Renal pelvis (tissue), 3 donors: Measurements from ENCODE around the gene VSIG1. TPM values are rescaled to one million over a fixed set of nuclear protein-coding genes. Genes with fewer than 3 reads are reported as not detected.

Experiments used
- polyA plus RNA-seq, 3 donors: library from polyadenylated mRNA; unstranded; fragments of 120-200 nt; gene quantifications; one replicate each; pipeline ENCODE4 v1.2.1, GENCODE V29; 2013; ENCODE audit not compliant: insufficient read length in 3 of 3

The VSIG1 gene
- polyA plus RNA-seq, 3 donors = 0.70 to 1.0 (median 0.85) TPM

Other genes with a start within 250 kb of the VSIG1 start
- gene MID2, start 219.2 kb upstream of the VSIG1 start, polyA plus RNA-seq = 10 to 100 TPM; 10.9 to 12.6 (median 10.9) TPM
- gene TEX13B, start 62.7 kb upstream of the VSIG1 start, polyA plus RNA-seq = not detected
- gene PSMD10, start 46.5 kb downstream of the VSIG1 start, polyA plus RNA-seq = 10 to 100 TPM; 68.6 to 80.4 (median 79.5) TPM
- gene ATG4A, start 46.7 kb downstream of the VSIG1 start, polyA plus RNA-seq = 10 to 100 TPM; 11.9 to 12.3 (median 12.2) TPM